Measurements from ENCODE around the gene TYSND1.
"Not testable (repeated sequence)": the region's sequence is repeated elsewhere in the genome, so short reads cannot be mapped to it uniquely, and the experiment has no call there.

The TYSND1 gene

DNA sequence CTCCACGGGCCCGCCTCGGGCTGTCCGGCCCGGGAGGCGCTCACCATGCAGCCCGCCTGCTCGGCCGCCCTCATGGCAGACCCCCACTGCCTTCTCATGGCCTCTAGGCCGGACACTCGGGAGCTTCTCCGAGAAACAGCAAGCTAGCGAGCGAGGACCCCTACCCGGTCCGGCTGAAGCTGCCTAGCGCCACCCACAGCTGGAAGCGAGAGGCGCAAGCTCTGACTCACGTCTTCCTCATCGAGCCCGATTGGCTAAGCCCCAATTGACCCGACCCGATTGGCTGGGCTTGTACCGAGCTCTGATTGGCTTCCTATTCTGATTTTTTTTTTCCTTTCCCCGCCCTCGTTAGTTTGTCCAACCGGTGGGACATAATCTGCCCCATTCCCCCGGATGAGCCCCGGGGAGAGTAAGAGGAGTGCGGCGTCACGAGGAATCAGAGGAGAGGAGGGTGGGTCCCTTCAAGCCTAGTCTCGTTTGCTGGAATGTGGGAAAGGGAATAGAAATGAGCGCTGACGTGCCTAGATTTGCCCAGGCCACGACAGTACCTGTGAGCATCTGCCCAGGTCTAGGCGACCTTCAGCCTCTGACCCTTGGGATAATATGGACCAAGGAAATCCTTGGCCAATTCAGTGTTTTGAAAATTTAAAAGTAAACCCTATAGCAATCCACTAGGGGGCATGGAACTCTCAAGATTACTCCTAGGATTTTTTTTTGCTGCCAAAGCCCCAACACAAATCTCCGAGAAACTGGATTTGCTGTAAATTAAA, at the start of gene TYSND1:
Gene TYSND1 (minus strand): TSS at position 212 of the 770 bp plus-strand sequence. CDS start 114 bp downstream, at position 98.
- DNase-seq, result peak; percentile 96

- DNase-seq, result no peak
Measured at GRCh38 chr10:70193391-70193844, 46.9 kb upstream of the TYSND1 start.

DNA sequence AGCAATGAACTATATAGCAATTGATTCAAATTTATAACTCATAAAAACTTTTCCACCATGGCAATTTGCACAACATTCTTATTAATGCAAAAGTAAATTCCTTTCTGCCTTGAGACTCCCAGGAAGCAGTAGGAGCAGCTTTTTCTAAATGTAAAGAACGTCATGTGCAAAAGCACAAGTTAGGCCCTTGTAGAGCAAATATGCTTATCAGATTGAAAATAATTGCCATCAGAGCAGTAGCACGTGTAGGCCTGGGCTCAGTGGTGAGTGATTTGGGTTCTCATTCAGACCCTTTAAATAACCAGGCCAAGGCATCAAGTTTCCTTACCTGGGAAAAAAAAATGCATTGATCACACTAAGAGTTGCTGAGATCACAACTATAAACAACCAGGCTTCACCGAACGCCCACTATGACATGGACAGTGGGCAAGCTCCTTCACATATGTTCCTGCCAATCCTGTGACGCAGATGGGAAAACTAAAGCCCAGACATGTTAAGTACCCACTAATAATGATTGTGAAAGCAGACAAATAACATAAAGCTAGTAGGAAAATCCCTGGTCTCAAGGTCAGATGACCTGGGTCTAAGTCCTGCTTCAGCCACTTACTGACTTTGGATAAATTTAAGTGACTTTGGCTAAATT, 45.9 kb upstream of the TYSND1 start:
- DNase-seq, result no peak

DNA sequence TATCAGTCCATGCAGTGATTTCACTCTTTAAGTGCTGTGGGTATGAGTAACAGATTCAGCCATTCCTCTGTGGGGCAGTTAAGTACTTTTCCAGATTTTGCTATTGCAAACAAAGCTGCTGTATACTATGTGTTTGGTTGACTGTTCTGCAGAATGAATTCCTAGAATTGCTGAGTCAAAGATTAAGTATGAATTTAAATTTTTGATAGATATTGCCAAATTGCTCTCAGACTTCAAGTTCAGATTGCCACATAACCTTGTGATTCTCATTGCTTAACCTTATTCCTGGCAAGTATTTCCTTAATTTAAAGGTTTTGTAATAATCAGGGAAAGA, 45.4 kb upstream of the TYSND1 start:
- peak; percentile 74 for DNase-seq

GRCh38 chr10:70191161-70191971, 44.9 kb upstream of the TYSND1 start:
- DNase-seq, result no peak

DNA sequence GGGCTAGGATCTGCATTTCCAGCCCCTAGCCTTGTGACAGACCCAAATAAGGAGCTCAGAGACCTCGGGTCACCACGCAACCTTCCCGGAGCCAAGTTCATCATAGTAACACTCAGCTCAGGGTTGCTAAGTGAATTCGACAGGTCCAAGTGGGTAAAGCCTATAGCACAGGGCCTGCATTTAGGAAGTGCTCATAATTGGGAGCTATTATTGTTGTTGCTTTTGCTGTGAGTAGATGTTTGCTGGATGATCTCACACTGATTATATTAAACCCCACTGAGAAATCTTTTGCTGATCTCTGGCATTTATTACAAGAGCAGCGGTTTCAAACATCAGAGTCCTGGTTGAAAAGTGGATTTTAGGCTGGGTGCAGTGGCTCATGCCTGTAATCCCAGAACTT, 44.1 kb upstream of the TYSND1 start:
- DNase-seq, result no peak

DNA sequence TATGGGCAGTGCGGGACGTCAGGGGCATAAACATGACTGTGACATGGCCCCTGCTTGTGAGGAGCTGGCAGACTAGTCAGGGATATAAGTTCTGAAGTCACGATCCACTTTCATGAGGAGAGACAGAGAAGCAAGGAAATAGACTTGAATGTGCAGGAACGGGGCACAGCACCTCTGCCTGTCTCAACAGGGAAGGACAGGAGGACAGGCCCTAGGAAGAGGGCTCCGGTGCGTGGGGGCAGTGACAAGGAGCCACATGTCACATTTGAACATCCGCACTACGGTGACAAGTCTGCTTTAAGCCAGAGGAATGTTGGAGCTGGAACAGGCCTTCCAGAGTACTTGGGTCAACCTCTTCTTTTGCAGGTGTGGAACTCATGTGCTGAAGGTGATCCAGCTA, 43.6 kb upstream of the TYSND1 start:
- DNase-seq, result no peak

GRCh38 chr10:70188768-70189167, 42.3 kb upstream of the TYSND1 start:
- DNase-seq, result no peak

DNA sequence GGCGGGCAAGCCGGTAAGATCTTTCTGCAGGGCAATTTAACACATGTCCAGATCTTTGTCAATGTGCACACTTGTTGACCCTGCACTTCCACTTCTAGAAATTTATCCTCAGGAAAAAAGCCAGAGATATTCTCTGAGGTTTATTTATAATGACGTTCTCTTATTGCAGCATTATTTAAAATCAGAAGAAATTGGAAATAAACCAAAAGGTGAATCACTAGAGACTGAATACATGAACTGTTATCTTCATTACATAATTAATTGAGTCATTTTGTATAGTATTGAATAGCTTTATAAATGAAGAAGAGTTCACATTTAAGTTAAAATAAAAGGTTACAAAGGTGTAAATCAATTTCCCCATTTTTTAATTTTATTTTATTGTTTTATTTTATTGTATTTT, 40.1 kb upstream of the TYSND1 start:
- DNase-seq, result no peak

GRCh38 chr10:70186090-70186489, 39.6 kb upstream of the TYSND1 start:
- DNase-seq, result no peak

- no peak for DNase-seq
Measured at GRCh38 chr10:70183304-70183703, 36.8 kb upstream of the TYSND1 start.

GRCh38 chr10:70179209-70179608, 32.7 kb upstream of the TYSND1 start:
- DNase-seq, result not testable (repeated sequence)

DNA sequence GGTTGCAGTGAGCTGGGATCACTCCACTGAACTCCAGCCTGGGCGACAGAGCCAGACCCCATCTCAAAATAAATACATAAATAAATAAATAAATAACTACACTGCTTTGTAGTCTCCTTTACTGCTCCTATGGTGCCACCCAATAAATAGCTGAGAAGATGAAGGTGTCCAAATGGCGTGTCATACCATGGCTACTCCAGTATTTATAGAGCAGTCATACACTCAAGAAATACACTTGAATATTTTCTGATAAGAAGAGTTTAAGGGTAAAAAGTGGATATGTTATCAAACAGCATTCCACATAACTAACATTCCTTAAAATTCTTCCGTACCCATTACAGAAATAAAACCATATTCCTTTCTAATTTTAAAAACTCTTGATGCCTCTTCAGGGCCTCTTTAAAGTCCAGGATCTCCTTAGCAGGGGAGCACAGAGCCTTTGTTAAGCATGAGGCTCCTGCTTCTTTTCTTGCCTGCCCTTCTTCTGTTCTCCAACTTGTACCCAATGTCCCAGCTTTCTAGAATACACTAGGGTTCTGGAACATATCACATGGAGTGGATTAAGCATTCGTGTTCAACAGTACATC, 31.7 kb upstream of the TYSND1 start:
- DNase-seq, result no peak

- DNase-seq, result no peak
Measured at GRCh38 chr10:70176441-70176840, 29.9 kb upstream of the TYSND1 start.

DNA sequence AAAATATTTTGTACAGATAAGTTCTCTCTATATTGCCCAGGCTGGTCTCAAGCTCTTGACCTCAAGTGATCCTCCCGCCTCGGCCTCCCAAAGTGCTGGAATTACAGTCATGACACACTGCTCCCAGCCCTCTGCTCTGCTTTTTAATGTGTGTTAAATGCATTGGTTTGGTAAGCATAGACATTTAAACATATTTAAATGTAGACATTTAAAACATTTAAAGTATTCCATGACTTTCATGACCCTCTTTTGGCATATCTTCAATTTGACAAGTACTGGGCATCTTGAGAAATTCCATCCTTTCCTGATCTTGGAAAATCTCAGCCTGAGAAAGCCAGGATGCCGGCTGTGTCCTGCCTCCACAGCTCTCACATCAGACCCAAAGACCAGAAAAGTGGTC, 29.0 kb upstream of the TYSND1 start:
- no peak for DNase-seq

- DNase-seq, result no peak
Measured at GRCh38 chr10:70174058-70174741, 27.7 kb upstream of the TYSND1 start.

DNA sequence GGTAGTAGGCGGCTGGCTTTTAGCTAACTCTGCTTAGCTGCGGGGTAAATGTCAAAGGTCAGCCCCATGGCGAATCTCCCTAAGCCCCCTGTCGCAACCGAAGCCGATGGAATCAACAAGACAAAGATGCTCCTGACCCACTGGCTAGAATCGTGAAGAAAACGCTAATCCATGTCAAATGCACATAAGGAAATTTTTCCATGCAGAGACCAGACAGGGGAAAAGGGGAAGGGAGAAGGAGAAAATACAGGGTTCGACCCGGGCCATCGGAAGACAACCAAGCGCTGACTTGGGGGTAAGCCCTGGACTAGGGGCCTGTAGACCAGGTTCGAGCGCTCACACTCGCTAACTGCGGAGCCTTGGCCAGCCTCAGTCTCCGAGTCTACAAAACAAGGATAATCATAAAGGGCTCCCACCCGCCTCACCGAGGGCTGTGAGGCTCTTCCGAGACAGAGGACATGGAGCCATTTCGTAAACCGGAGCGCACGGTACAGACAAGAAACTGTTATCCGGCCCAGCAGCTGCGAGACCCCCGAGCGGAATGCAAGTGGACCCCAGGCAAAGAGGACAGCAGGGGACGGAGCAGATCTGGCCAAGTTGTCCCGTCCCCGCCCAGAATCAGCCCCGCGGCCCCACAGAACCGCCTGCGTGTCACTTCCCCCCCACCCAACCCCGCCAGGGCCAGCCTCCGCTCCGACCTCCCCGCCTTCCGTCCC, 23.3 kb upstream of the TYSND1 start:
- DNase-seq, result no peak

GRCh38 chr10:70169011-70169410, 22.5 kb upstream of the TYSND1 start:
- DNase-seq, result no peak

DNA sequence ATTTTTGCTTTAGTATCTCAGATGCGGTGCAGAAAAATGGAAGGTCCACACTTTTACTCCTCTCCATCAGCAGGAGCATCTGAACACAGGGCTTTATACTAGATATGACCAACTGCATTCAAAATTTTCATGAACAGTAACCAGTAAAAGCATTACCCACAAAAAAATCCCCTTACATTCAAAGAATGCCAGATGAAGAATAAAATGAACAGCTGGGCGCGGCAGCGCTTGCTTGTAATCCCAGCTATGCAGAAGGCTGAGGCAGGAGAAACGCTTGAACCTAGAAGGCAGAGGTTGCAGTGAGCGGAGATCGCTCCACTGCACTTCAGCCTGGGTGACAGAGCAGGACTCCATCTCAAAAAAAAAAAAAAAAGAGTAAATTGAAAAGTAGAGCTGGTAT, 20.7 kb upstream of the TYSND1 start:
- DNase-seq, result no peak

DNA sequence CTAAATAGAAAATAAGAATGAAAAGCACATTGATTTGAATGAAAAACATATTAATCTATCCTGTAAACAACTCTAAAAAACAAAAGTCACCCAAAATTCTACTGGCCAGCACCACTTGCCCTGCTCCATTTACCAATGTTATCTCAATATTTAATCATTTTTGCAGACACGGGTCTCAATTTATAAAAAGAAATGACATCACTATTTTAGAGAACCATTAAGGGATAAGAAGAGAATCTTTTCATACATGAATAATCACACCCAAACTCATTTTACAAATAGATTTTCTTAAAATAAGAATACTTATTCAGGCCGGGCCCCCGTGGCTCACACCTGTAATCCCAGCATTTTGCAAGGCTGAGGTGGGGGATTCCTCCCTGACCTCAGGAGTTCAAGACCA, 19.9 kb upstream of the TYSND1 start:
- no peak for DNase-seq

DNA sequence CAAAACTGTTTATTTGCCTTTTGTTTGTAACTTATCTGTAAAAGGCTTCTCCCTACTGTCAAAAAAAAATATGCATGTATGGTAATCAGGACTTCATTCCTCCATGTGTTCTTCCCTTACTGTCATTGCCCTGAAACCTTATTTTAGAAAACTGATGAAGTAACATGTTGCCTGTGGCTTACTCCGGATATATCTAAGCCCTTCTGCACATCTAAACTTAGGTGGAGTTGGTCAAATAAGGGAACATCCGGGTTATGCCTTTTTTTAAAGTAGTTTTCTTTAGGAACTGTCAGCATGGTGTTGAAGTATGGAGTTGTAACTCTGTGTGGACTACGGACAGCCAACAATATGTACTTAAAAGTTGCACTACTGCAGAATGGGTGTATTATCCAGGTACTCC, 17.7 kb upstream of the TYSND1 start:
- DNase-seq, result no peak

DNA sequence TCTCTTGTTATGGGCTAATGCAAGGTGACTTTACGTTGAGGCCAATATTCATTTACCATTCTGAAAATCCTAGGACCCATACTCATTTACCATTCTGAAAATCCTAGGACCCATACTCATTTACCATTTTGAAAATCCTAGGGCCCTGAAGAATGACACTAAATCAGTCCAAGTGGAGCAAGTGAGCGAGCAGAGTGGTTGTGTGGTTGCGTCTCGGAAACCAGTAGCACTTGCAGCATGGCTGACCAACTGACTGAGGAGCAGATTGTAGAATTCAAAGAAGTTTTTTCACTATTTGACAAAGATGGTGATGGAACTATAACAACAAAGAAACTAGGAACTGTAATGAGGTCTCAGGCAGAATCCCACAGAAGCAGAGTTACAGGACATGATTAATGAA, 16.9 kb upstream of the TYSND1 start:
- no peak for DNase-seq

Data from amniotic stem cell (primary cell).